NCI-H2196 treated with DMSO at 0.1 percent for 48 hours (cell line): Measurements from ENCODE around the gene KRT9.
"Not testable (repeated sequence)": the region's sequence is repeated elsewhere in the genome, so short reads cannot be mapped to it uniquely, and the experiment has no call there.

Experiments used
- DNase-seq: peaks from one replicate; lab custom pipeline; 2025; ENCODE audit not compliant: unreplicated experiment; lab: John Stamatoyannopoulos, UW

The KRT9 gene

GRCh38 chr17:41547378-41547841, 24.4 kb downstream of the KRT9 start:
- no peak for DNase-seq

- no peak for DNase-seq
These were observed 25.0 kb downstream of the KRT9 start for GRCh38 chr17:41546819-41547218.

DNA sequence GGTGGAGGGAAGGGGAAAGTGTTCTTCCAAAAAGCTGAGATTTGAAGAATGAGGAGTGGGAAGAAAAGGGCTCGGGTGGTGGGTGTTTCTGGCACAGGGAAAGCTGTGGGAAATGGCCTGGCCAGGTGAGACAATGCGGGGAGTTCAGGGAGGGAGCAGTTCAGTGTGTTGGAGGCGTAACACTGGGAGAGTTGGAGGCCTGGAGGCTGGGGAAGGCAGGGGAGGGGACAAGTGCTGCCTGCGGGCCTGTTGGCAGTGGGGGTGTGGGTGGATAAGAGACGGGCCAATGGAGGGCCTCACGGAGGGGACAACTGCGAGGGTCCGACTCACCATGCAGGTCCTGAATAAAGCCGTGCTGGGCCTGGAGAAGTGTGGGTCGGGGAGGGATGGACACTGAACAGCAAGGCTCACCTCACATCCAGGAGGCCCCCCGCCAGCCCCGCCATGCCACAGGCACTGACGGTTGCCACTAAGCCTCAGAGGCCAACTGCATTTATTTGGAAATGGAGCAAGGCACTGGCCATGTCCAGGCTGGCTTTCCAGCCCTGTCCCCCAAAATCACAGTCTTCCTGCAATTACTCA, 25.9 kb downstream of the KRT9 start:
- no peak for DNase-seq

GRCh38 chr17:41544935-41545334, 26.9 kb downstream of the KRT9 start:
- DNase-seq = no peak

DNA sequence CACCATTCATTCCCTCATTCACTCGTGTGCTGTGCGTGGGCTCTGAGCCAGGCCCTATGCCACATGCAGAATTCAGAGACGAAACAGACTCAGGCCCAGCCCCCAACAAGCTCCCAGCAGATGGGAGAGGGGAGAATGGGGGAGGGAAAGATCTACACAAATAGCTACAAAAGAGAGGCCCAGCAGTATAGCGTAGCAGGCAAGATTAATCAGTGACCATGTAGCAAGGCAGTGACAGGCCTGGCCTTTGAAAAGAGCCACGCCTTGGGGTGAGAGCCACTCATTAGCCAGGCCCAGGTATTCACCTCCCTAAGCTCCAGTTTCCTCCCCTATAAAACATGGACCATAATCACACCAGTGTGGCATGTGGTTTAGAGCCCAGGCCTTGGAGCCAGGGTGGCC, 27.4 kb downstream of the KRT9 start:
- DNase-seq = no peak

- DNase-seq = not testable (repeated sequence)
These were observed 29.1 kb downstream of the KRT9 start for GRCh38 chr17:41542786-41543185.

DNA sequence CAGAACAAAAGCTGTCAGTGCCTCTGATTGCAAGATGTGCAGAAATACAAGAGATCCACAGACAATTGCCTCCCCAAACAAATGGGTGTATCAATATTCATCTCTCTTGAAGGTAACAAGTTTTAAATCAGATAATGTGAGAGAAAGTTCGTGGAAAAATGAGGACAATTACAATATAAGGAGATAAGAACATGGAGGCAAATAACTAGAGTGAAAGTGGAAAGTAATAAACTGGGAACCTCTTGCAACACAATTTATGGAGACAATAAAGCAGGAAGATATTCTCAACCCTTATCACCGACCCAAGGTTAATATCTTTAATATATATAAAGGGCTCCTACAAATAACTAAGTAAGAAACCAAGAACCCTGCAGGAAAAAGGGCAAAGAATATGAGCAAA, 29.5 kb downstream of the KRT9 start:
- no peak for DNase-seq

DNA sequence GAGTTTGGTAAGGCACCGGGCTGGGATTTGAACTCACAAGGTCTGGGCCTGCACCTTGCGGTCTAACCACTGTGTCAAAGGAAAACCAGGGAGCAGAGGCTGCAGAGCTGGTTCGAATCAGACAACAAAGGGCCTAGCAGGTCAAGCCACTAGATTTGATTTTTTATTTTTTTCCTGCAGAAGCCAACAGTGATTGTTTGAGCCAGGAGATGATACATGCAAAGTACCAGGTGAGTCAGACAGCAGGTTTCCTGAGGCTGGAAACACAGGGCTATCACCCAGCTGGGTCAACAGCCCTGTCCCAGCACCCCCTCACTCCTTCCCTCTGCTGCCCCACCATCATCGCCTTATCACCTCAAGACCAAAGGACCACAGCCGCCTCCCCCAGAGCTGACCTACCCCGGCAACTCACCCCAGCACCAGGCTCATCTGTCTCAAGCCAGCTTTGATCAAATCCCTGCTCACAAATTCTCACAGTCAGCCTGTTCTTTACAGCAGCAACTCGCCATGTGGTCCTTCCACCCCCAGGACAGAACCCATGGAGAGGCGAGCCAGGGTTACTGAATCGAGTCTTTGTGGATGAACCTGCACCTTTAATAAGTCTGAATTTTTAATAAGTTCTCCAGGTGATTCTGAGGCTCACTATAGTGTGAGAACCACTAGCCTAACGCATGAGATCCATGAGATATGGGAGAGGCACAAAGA, 30.8 kb downstream of the KRT9 start:
- no peak for DNase-seq

- no peak for DNase-seq
These were observed 31.7 kb downstream of the KRT9 start for GRCh38 chr17:41539979-41540701.

GRCh38 chr17:41539071-41539492, 32.8 kb downstream of the KRT9 start:
- no peak for DNase-seq

- DNase-seq = no peak
These were observed 33.3 kb downstream of the KRT9 start for GRCh38 chr17:41538565-41538991.

- DNase-seq = no peak
These were observed 33.9 kb downstream of the KRT9 start for GRCh38 chr17:41537990-41538389.

DNA sequence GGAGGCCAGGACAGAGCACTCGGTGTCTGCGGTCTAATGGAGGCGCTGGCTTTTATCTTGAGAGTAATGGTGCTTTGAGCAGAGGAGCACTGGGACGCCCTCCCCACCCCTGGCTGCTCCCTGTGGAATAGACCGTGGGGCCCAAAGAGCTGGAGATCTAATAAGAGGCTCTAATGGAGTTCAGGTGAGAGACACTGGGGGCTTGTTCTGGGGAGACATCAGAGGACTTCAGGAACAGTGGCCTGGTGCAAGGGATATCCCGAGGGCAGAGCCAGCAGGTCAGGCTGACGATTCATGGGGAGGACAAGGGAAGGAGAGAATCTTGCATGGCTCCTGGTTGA, 34.3 kb downstream of the KRT9 start:
- DNase-seq = no peak

DNA sequence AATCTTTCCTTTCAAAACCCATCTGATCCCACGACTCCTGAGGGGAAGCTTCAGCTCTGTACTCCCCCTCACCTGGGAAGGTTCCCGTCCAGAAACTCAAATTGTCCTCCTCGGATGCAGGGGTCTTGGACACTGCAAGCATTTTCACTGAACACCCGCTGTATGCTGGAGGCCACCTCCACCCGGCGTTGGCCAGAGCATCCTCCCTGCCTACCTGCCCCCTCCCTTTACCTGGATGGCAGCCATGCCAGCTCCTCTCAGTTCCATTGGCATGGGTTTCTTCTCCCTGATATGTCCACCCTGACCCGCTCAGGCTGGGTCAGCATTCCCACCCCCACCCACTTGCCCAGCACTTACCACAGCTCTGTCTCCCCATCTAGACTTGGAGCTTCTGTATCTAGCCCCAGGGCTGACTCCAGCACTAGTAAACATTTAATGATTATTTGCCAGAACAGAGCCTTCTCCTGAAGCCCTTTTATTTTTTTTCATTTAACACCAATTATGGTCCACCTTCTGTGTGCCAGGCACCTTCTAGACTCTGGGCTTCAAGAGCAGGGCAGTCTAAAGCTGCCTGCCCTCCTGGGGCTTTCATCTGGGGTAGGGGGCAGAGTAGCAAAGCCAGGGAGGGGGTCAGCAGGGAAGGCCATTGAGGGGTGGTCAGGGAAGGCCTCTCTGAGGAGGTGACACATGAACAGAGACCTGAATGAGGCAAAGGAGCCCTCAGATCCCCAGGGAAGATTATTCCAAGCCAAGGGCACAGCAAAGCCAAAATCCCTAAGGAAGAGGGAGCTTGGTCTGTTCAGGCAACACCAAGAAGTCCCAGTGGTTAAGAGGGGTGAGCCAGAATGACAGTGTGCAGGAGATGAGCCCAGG, 34.9 kb downstream of the KRT9 start:
- DNase-seq = no peak

DNA sequence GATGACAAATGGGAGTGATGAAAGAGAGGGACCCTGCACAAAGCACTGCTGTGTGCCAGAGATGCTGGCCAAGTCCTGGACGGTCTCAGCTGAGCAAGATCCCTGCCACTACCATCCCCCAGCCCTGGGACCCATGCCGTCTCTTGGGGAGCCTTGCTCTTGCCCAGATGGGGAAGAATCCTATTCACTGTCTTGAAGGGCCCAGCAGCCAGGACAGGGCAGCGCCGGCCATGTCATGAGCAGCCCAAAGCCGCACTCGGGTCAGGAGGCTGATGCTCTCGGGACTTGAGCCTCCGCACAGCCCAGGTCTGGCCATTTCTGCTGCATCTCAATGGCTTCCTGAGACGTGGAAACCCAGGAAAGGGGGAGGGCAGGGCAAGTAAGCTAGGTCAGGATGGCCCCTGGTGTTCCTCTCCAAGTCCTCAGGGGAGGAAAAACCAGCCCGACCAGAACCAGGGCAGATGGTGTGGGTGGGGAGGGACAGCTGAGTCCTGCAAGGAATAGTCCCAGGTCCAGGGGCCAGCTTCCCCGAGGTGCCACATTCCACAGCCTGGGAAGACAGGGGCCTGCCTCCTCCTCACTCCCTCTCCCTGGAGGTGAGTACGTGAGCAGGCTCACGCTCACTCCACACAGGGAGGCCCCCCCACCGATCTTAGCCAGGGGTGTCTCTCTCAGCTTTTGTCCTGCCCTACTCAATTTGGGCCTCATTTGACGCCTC, 35.9 kb downstream of the KRT9 start:
- no peak for DNase-seq

DNA sequence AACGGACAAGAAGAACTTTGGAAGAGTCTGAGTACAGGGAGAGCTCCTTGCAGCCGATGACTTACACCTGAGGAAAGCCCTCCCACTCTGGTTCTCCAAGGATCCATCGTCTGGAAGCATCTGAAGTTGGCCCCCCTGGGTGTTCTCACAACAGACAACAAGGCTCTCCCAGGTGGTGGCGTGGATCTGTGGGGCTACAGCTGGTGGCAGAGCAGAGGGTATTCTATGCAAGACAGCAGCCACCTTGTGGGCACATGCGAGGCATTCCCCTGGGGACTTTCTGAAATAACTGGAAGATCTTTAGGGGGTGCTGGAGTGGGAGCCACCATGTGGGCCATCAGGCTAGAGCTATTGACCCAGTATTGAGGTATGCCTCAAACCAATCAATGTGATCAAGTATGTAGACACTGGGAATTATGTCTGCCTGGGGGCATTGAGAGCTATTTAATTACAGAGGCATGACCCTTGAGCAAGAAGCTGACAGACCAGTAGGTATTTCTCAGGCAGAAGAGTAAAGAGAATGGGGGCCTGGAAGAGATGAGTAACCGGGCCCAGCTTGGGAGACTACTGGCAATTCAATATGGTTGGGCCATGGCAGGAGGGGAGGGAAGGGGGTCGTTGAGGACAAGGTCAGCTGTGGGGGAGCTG, 36.8 kb downstream of the KRT9 start:
- DNase-seq = no peak

DNA sequence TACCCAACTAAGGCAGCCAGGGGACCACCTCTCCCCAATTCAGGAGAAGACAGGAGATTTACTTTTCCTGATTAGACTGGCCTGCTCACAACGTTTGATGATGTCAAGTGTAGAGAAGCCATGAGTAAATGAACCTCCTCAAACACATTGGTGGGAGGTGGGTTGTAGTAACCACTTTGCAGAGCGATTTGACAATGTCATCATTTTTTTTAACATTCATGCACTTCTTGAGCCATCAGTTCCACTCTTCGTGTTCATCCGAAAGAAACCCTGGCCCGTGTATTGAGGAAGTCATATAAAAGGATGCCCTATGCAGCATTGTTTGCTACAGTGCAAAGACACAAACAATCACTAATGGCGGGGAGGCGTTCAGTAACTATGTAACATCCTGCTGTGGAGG, 38.2 kb downstream of the KRT9 start:
- DNase-seq = no peak

GRCh38 chr17:41532947-41533570, 38.8 kb downstream of the KRT9 start:
- no peak for DNase-seq

GRCh38 chr17:41531993-41532392, 39.9 kb downstream of the KRT9 start:
- no peak for DNase-seq
